ENCODE data around the gene CSNK2A2.

Gene CSNK2A2

DNA sequence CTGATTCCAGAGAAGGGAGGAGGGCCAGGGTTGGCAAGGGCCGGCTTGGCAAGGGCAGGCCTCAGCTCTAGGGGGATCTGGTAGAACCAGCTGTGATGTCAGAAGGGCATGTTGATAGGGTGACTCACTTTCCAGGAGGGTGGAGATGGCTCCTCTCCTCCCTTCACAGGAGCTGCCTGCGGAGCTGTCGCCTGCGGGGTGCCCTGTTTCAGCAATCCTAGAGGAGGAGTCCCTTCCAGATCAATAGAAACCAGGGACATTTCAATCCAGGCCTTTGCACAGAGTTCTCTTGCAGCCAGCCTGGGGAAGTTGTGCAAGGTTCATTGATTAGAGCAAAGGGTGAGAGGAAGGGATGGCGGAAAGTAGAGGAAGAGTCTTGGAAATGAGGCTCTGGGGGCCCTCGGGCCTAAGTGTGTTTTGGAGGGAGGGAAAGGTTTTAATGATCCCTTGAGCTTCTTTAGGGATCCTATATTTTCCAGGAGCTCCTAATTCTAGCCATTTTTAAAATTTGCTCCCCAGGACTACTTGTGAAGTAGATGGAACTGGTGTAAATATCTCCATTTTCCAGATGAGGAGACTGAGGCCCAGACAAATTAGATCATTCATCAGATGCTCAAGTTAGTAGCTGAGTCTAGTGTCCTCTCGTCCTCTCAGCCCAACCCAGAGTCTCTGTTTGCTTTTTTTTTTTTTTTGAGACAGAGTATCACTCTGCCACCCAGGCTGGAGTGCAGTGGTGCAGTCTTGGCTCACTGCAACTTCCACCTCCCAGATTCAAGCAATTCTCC is 24.8 kb upstream of the CSNK2A2 start:
- H3K27me3 ChIP-seq (ENCODE audit: control insufficient read depth in 1 of 2, insufficient read depth in 2 of 2, low read length in 2 of 2) = peaks cover 0 to 5% of the 10 kb centered on the region in 2 donors
- H3K4me3 ChIP-seq (ENCODE audit: low read depth in 1 of 2, low read length in 2 of 2) = no peak overlapping the region
- no peaks in the 10 kb centered on the region for H3K4me1 ChIP-seq (ENCODE audit: control insufficient read depth in 1 of 2, insufficient read depth in 2 of 2, low read length in 2 of 2)
- no peaks in the 10 kb centered on the region for H3K36me3 ChIP-seq (ENCODE audit: control insufficient read depth in 1 of 2, insufficient read depth in 2 of 2, low read length in 2 of 2)
- H3K27ac ChIP-seq (ENCODE audit: low read depth, low read length) = no peak overlapping the region
- no peak overlapping the region for H3K9ac ChIP-seq (ENCODE audit: low read depth in 1 of 2, low read length in 2 of 2)
- H3K9me3 ChIP-seq (ENCODE audit: control insufficient read depth in 1 of 2, low read length in 2 of 2) = no peaks in the 10 kb centered on the region

DNA sequence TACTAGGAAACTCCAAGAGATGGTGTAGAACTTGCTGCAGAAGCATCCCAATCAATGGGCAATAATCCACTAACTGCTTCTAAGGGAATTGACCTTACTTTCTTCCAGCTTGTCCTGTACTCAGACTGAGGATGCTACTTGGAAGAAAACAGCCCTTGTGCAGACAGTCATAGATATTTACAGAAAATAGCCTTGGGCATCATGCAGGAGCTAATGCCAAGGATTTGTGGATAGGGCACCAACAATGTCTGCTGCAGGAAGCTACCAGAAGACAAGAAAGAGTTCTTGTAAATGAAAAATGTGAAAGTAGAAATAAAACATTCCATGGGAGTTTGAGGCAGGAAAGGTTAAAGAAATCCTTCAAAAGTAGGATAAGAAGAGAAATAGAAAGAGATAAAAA is 21.5 kb upstream of the CSNK2A2 start:
- Histone ChIP-seq H3K36me3 (ENCODE audit: control insufficient read depth in 1 of 2, insufficient read depth in 2 of 2, low read length in 2 of 2) (no peaks in the 10 kb centered on the region), H3K9ac (ENCODE audit: low read depth in 1 of 2, low read length in 2 of 2) (no peak overlapping the region), H3K4me1 (ENCODE audit: control insufficient read depth in 1 of 2, insufficient read depth in 2 of 2, low read length in 2 of 2) (no peaks in the 10 kb centered on the region), H3K27ac (ENCODE audit: low read depth, low read length) (no peak overlapping the region), H3K4me3 (ENCODE audit: low read depth in 1 of 2, low read length in 2 of 2) (no peak overlapping the region), H3K27me3 (ENCODE audit: control insufficient read depth in 1 of 2, insufficient read depth in 2 of 2, low read length in 2 of 2) (no peaks in the 10 kb centered on the region), H3K9me3 (ENCODE audit: control insufficient read depth in 1 of 2, low read length in 2 of 2) (no peaks in the 10 kb centered on the region)

DNA sequence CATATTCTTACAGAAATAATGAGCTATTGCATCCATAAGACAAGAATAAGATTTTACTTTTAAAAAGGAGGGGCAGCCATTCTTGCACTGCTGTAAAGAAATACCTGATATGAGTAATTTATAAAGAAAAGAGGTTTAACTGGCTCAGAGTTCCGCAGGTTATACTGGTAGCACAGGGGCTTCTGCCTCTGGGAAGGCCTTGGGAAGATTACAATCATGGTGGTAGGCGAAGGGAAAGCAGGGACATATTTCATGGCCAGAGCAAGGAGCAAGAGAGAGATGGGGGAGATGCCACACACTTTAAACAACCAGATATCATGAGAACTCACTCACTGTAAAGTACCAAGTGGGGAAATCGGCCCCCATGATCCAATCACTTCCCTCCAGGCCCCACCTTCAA is 20.9 kb upstream of the CSNK2A2 start:
- no peaks in the 10 kb centered on the region for H3K4me1 ChIP-seq (ENCODE audit: control insufficient read depth in 1 of 2, insufficient read depth in 2 of 2, low read length in 2 of 2)
- no peaks in the 10 kb centered on the region for H3K27me3 ChIP-seq (ENCODE audit: control insufficient read depth in 1 of 2, insufficient read depth in 2 of 2, low read length in 2 of 2)
- H3K27ac ChIP-seq (ENCODE audit: low read depth, low read length) = no peak overlapping the region
- H3K9ac ChIP-seq (ENCODE audit: low read depth in 1 of 2, low read length in 2 of 2) = no peak overlapping the region
- H3K9me3 ChIP-seq (ENCODE audit: control insufficient read depth in 1 of 2, low read length in 2 of 2) = no peaks in the 10 kb centered on the region
- no peak overlapping the region for H3K4me3 ChIP-seq (ENCODE audit: low read depth in 1 of 2, low read length in 2 of 2)
- H3K36me3 ChIP-seq (ENCODE audit: control insufficient read depth in 1 of 2, insufficient read depth in 2 of 2, low read length in 2 of 2) = no peaks in the 10 kb centered on the region

DNA sequence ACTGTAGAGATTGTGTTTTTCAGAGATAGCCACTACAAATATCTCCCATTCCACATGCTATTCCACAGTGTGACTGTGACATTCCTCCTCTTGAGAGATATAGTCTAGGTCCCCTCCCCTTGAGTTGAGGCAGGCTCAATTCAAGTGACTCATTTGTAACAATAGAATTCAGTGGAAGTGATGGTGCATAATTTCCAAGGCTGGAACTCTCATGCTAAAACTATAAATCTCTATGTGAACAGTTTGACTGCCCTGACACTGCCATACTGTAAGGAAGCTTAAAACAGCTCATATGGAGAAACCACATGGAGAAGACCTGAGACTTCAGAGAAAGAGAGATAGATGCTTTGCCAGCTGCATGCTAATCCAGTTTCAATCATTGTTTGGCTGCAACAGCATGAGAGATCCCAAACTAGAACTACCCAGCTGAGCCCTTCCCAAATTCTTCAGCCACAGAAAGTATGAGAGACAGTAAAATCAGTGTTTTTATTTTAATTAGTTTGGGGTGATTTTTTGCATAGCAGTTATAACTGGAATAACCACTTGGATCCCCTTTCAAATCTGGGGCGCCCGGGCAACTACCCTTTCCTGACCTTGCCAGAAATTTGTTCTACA is 19.5 kb upstream of the CSNK2A2 start:
- no peaks in the 10 kb centered on the region for H3K4me1 ChIP-seq (ENCODE audit: control insufficient read depth in 1 of 2, insufficient read depth in 2 of 2, low read length in 2 of 2)
- H3K27me3 ChIP-seq (ENCODE audit: control insufficient read depth in 1 of 2, insufficient read depth in 2 of 2, low read length in 2 of 2) = no peaks in the 10 kb centered on the region
- H3K27ac ChIP-seq (ENCODE audit: low read depth, low read length) = no peak overlapping the region
- no peak overlapping the region for H3K4me3 ChIP-seq (ENCODE audit: low read depth in 1 of 2, low read length in 2 of 2)
- no peaks in the 10 kb centered on the region for H3K9me3 ChIP-seq (ENCODE audit: control insufficient read depth in 1 of 2, low read length in 2 of 2)
- no peaks in the 10 kb centered on the region for H3K36me3 ChIP-seq (ENCODE audit: control insufficient read depth in 1 of 2, insufficient read depth in 2 of 2, low read length in 2 of 2)
- no peak overlapping the region for H3K9ac ChIP-seq (ENCODE audit: low read depth in 1 of 2, low read length in 2 of 2)

DNA sequence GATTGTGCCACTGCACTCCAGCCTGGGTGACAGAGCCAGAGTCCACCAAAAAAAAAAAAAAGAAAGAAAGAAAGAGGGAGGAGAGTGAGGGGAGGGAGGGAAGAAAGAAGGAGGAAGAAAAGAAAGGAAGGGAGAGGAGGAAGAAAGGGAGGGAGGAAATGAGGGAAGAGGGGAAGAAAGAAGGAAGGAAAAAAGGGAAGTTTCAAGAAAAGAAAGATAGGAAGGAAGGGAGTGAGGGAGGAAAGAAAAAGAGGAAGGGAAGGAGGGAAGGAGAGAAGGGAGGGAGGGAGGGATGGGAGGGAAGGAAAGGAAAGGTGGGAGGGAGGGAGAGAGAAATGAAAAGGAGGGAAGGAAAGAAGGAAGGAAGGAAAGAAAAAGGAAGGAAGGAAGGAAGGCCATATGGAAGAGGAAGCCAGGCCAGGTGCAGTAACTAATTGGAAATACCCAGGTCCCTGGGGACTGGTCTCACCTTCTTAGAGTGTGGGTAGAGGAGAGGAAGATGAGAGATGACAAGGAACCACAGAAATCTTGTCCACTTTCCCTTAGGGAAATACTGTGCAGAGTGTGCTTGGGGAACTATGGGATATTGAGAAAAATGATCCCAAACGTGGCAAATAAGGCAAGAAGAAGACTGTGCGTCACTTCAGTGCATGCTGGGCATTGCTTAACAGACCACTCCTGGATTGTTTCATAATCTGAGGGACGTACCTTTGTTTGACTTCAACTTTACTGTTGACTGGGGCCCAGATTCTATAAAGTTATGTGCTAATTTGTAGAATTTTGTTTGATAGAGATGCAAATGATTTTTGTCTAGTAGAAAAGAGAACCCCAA is 15.1 kb upstream of the CSNK2A2 start:
- Histone ChIP-seq H3K27ac (ENCODE audit: low read depth, low read length) (no peak overlapping the region), H3K27me3 (ENCODE audit: control insufficient read depth in 1 of 2, insufficient read depth in 2 of 2, low read length in 2 of 2) (no peaks in the 10 kb centered on the region), H3K36me3 (ENCODE audit: control insufficient read depth in 1 of 2, insufficient read depth in 2 of 2, low read length in 2 of 2) (no peaks in the 10 kb centered on the region), H3K9me3 (ENCODE audit: control insufficient read depth in 1 of 2, low read length in 2 of 2) (no peaks in the 10 kb centered on the region), H3K4me1 (ENCODE audit: control insufficient read depth in 1 of 2, insufficient read depth in 2 of 2, low read length in 2 of 2) (no peaks in the 10 kb centered on the region), H3K4me3 (ENCODE audit: low read depth in 1 of 2, low read length in 2 of 2) (no peak overlapping the region), H3K9ac (ENCODE audit: low read depth in 1 of 2, low read length in 2 of 2) (no peak overlapping the region)

DNA sequence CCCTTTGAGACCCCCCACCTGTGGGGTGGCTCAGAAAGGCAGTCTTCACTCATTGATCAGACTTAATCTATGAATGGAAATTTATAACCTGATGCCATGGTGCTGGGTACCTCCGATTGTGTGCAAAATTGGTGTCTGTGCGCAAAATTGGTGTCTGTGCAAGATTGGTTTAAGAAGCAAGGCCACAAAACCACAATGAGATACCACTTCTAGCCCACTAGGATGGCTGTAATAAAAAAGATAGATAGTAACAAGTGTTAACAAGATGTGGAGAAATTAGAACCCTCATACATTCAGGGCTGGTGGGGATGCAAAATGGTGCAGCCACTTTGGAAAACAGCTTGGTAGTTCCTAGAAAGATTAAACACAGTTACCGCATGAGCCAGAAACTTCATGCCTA is 13.9 kb upstream of the CSNK2A2 start:
- H3K4me1 ChIP-seq (ENCODE audit: control insufficient read depth in 1 of 2, insufficient read depth in 2 of 2, low read length in 2 of 2) = no peaks in the 10 kb centered on the region
- no peak overlapping the region for H3K4me3 ChIP-seq (ENCODE audit: low read depth in 1 of 2, low read length in 2 of 2)
- H3K9me3 ChIP-seq (ENCODE audit: control insufficient read depth in 1 of 2, low read length in 2 of 2) = no peaks in the 10 kb centered on the region
- no peak overlapping the region for H3K9ac ChIP-seq (ENCODE audit: low read depth in 1 of 2, low read length in 2 of 2)
- H3K36me3 ChIP-seq (ENCODE audit: control insufficient read depth in 1 of 2, insufficient read depth in 2 of 2, low read length in 2 of 2) = no peaks in the 10 kb centered on the region
- H3K27me3 ChIP-seq (ENCODE audit: control insufficient read depth in 1 of 2, insufficient read depth in 2 of 2, low read length in 2 of 2) = no peaks in the 10 kb centered on the region
- no peak overlapping the region for H3K27ac ChIP-seq (ENCODE audit: low read depth, low read length)

DNA sequence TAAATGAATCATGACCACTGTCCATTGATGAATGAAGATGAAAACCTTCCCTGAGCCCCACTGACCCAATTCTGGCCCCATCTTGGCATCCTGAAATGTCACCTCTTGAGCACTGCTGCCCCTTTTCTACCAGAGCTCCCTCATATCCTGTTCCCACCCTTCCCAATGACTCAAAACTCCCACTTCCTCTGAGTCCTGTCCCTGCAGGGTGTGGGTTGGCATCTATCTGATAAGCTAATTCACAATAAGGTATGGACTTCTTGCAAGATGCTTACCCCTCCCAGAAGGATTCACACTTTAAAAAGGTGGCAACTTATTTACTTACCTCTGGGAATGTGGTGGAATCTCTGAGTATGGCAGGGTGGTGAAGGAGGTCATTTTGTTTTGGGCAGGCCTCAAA is 13.3 kb upstream of the CSNK2A2 start:
- H3K9ac ChIP-seq (ENCODE audit: low read depth in 1 of 2, low read length in 2 of 2) = no peak overlapping the region
- no peaks in the 10 kb centered on the region for H3K36me3 ChIP-seq (ENCODE audit: control insufficient read depth in 1 of 2, insufficient read depth in 2 of 2, low read length in 2 of 2)
- H3K27ac ChIP-seq (ENCODE audit: low read depth, low read length) = no peak overlapping the region
- H3K4me3 ChIP-seq (ENCODE audit: low read depth in 1 of 2, low read length in 2 of 2) = no peak overlapping the region
- H3K4me1 ChIP-seq (ENCODE audit: control insufficient read depth in 1 of 2, insufficient read depth in 2 of 2, low read length in 2 of 2) = no peaks in the 10 kb centered on the region
- H3K27me3 ChIP-seq (ENCODE audit: control insufficient read depth in 1 of 2, insufficient read depth in 2 of 2, low read length in 2 of 2) = no peaks in the 10 kb centered on the region
- no peaks in the 10 kb centered on the region for H3K9me3 ChIP-seq (ENCODE audit: control insufficient read depth in 1 of 2, low read length in 2 of 2)

DNA sequence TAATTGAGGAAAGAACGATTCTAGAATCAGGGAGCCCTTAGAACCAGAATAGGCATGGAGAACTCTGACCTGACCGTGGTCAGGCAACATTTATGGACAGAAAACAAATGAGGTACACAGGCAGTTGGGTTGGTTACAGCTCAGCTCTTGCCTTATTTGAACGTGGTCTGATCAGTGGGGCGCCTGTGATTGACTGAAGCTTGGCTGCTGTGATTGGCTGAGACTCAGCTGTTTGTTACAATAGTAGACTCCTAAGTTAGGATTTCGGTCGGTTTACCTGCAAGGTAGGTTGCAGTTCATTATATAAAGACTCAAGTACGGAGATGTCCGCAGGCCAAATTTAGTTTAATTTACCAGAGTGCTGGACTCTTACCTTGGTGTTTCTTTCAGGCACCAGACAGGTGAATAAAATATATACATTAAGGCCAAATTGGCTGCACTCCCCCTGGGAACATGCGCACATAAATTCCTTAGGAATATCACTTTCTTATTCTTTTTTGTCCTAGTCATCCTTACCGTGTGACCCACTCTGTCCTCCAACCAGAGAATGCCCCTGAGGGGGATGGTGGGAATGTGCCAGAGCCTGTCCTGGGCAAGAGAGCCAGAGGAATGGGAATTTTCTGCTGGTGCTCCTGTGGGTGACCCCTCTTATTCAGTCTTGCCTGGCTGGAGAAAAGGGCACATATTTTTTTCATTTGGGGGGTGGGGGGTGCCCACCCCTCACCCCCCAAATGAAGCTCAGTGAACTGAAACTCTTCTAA is 7.5 kb upstream of the CSNK2A2 start:
- H3K27ac ChIP-seq (ENCODE audit: low read depth, low read length) = no peak overlapping the region
- H3K4me3 ChIP-seq (ENCODE audit: low read depth in 1 of 2, low read length in 2 of 2) = no peak overlapping the region

DNA sequence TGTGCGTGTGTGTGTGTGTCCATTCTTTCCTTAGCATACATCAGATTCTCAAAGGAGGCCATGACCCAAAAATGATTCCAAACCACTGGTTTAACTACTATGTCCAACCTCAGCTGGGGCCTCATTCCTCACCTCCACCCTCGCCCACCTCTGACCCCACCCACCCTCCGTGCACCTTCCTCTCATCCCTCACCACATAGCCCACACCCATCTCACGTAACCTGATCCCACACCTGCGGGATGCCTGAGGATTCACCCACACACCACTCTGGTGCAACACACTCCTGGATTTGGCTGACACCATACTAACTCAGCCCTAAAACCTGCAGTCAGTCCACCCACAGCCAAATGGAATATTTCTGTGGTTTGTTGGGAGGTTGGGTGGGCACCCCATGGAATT is 3.3 kb upstream of the CSNK2A2 start:
- peaks cover 11 to 12% of the 10 kb centered on the region in 2 donors for H3K4me1 ChIP-seq (ENCODE audit: control insufficient read depth in 1 of 2, insufficient read depth in 2 of 2, low read length in 2 of 2)
- H3K9ac ChIP-seq (ENCODE audit: low read depth in 1 of 2, low read length in 2 of 2) = no peak overlapping the region
- H3K27me3 ChIP-seq (ENCODE audit: control insufficient read depth in 1 of 2, insufficient read depth in 2 of 2, low read length in 2 of 2) = peaks cover 2 to 3% of the 10 kb centered on the region in 2 donors
- H3K27ac ChIP-seq (ENCODE audit: low read depth, low read length) = no peak overlapping the region
- no peaks in the 10 kb centered on the region for H3K36me3 ChIP-seq (ENCODE audit: control insufficient read depth in 1 of 2, insufficient read depth in 2 of 2, low read length in 2 of 2)
- no peaks in the 10 kb centered on the region for H3K9me3 ChIP-seq (ENCODE audit: control insufficient read depth in 1 of 2, low read length in 2 of 2)
- no peak overlapping the region for H3K4me3 ChIP-seq (ENCODE audit: low read depth in 1 of 2, low read length in 2 of 2)

More for the DNA sequence above, 7.5 kb upstream of the CSNK2A2 start:
- Histone ChIP-seq H3K36me3 (ENCODE audit: control insufficient read depth in 1 of 2, insufficient read depth in 2 of 2, low read length in 2 of 2) (no peaks in the 10 kb centered on the region), H3K27me3 (ENCODE audit: control insufficient read depth in 1 of 2, insufficient read depth in 2 of 2, low read length in 2 of 2) (peaks cover 0 to 2% of the 10 kb centered on the region in 2 donors), H3K9me3 (ENCODE audit: control insufficient read depth in 1 of 2, low read length in 2 of 2) (no peaks in the 10 kb centered on the region), H3K4me1 (ENCODE audit: control insufficient read depth in 1 of 2, insufficient read depth in 2 of 2, low read length in 2 of 2) (no peaks in the 10 kb centered on the region), H3K9ac (ENCODE audit: low read depth in 1 of 2, low read length in 2 of 2) (no peak overlapping the region)
